HEK293 (cell line): ENCODE results near the gene MRPL39.
"Not testable (repeated sequence)": the region's sequence is repeated elsewhere in the genome, so short reads cannot be mapped to it uniquely, and the experiment has no call there.

Experiments used
- CTCF ChIA-PET: fragments of 350-600 bp; formaldehyde crosslinking; extraction: SDS; loops from one replicate; lab custom pipeline; 2021; ENCODE audit warnings: antibody characterized with exemption; lab: Yijun Ruan, JAX
- POLR2A ChIA-PET: fragments of 300-600 bp; formaldehyde crosslinking; extraction: SDS; loops from one replicate; lab custom pipeline; 2020; ENCODE audit warnings: antibody characterized with exemption, inconsistent platforms; lab: Yijun Ruan, JAX
- H3K27ac ChIP-seq: fragments of 200-500 bp; sonication (Bioruptor generic); 2 replicates; pipeline ENCODE4 v1.5.1; 2014; ENCODE audit warnings: low read depth, low read length, control low read depth, inconsistent platforms; ENCODE audit errors: extremely low read depth
- H3K36me3 ChIP-seq, 2 experiments: fragments of 200-500 bp in 1 of 2; sonication (Bioruptor generic) in 1 of 2; 1 replicate in 1 of 2; 2 replicates in 1 of 2; pipeline ENCODE4 v1.5.1; 2014 to 2017; ENCODE audit warnings: inconsistent platforms in 2 of 2, low read length in 2 of 2; ENCODE audit not compliant: control insufficient read depth in 2 of 2, insufficient read depth in 1 of 2
- H3K4me1 ChIP-seq: fragments of 200-500 bp; sonication (Bioruptor generic); 2 replicates; pipeline ENCODE4 v1.5.1; 2014; ENCODE audit warnings: mild to moderate bottlenecking, low read length, inconsistent platforms; ENCODE audit not compliant: control insufficient read depth, insufficient read depth
- H3K4me3 ChIP-seq: 2 replicates; pipeline ENCODE4 v1.5.1; 2011; ENCODE audit warnings: low read depth, mild to moderate bottlenecking, control low read depth, low read length, moderate library complexity
- H3K9me3 ChIP-seq: fragments of 200-500 bp; sonication (Bioruptor generic); 2 replicates; pipeline ENCODE4 v1.5.1; 2014; ENCODE audit warnings: low read depth, low read length, inconsistent platforms; ENCODE audit not compliant: control insufficient read depth, insufficient read depth
- BCL11B ChIP-seq: fragments of 450-650 bp; formaldehyde crosslinking; IDR thresholded peaks from 2 replicates; pipeline ENCODE4 v1.5.1; 2016; ENCODE audit warnings: low read depth, missing biosample characterization, missing genetic modification characterization
- BCL6B ChIP-seq: fragments of 450-650 bp; formaldehyde crosslinking; IDR thresholded peaks from 2 replicates; pipeline ENCODE4 v1.5.1; 2017; ENCODE audit warnings: missing biosample characterization, missing genetic modification characterization
- PRDM1 ChIP-seq: fragments of 450-650 bp; formaldehyde crosslinking; IDR thresholded peaks from 2 replicates; pipeline ENCODE4; 2016; ENCODE audit warnings: missing biosample characterization, missing genetic modification characterization
- ZFP3 ChIP-seq: fragments of 450-650 bp; formaldehyde crosslinking; IDR thresholded peaks from 2 replicates; pipeline ENCODE4 v1.5.1; 2016; ENCODE audit warnings: low read depth, missing biosample characterization, missing genetic modification characterization
- ZNF174 ChIP-seq: fragments of 450-650 bp; formaldehyde crosslinking; IDR thresholded peaks from 2 replicates; pipeline ENCODE4 v1.5.0; 2017; ENCODE audit warnings: missing biosample characterization, mild to moderate bottlenecking, missing genetic modification characterization
- ZNF239 ChIP-seq: fragments of 450-650 bp; formaldehyde crosslinking; IDR thresholded peaks from 2 replicates; pipeline ENCODE4 v1.5.1; 2016; ENCODE audit warnings: missing biosample characterization, missing genetic modification characterization
- ZNF324 ChIP-seq: fragments of 450-650 bp; formaldehyde crosslinking; IDR thresholded peaks from 2 replicates; pipeline ENCODE4 v1.5.1; 2016; ENCODE audit warnings: missing biosample characterization, missing genetic modification characterization
- ZNF416 ChIP-seq: fragments of 450-650 bp; formaldehyde crosslinking; IDR thresholded peaks from 2 replicates; pipeline ENCODE4 v1.5.1; 2016; ENCODE audit warnings: missing biosample characterization, missing genetic modification characterization
- ZNF501 ChIP-seq: fragments of 450-650 bp; formaldehyde crosslinking; IDR thresholded peaks from 2 replicates; pipeline ENCODE4 v1.5.1; 2016; ENCODE audit warnings: missing biosample characterization, missing genetic modification characterization
- ZNF544 ChIP-seq: fragments of 450-650 bp; formaldehyde crosslinking; IDR thresholded peaks from 2 replicates; pipeline ENCODE4 v1.5.0; 2017; ENCODE audit warnings: missing biosample characterization, missing genetic modification characterization
- ZNF548 ChIP-seq: fragments of 450-650 bp; formaldehyde crosslinking; IDR thresholded peaks from 2 replicates; pipeline ENCODE4 v1.5.1; 2016; ENCODE audit warnings: missing biosample characterization, missing genetic modification characterization
- ZNF580 ChIP-seq: fragments of 450-650 bp; formaldehyde crosslinking; IDR thresholded peaks from 2 replicates; pipeline ENCODE4 v1.5.1; 2016; ENCODE audit warnings: missing biosample characterization, missing genetic modification characterization
- ZNF624 ChIP-seq: fragments of 450-650 bp; formaldehyde crosslinking; IDR thresholded peaks from 2 replicates; pipeline ENCODE4 v1.5.1; 2017; ENCODE audit warnings: missing biosample characterization, missing genetic modification characterization
- ZNF677 ChIP-seq: fragments of 450-650 bp; IDR thresholded peaks from 2 replicates; pipeline ENCODE4 v1.5.0; 2018; ENCODE audit warnings: missing biosample characterization, mild to moderate bottlenecking, missing genetic modification characterization, moderate library complexity
- ZNF747 ChIP-seq: fragments of 450-650 bp; formaldehyde crosslinking; IDR thresholded peaks from 2 replicates; pipeline ENCODE4 v1.5.1; 2016; ENCODE audit warnings: missing biosample characterization, missing genetic modification characterization
- ZNF768 ChIP-seq: fragments of 450-650 bp; formaldehyde crosslinking; IDR thresholded peaks from 2 replicates; pipeline ENCODE4 v1.5.1; 2018; ENCODE audit warnings: missing biosample characterization, mild to moderate bottlenecking, missing genetic modification characterization
- TF ChIP-seq, protein P1 (sequence below): IDR thresholded peaks from 2 replicates; pipeline ENCODE4 v1.6.1; 2011; ENCODE audit warnings: mild to moderate bottlenecking, low read depth, low read length, borderline replicate concordance

The MRPL39 gene

DNA sequence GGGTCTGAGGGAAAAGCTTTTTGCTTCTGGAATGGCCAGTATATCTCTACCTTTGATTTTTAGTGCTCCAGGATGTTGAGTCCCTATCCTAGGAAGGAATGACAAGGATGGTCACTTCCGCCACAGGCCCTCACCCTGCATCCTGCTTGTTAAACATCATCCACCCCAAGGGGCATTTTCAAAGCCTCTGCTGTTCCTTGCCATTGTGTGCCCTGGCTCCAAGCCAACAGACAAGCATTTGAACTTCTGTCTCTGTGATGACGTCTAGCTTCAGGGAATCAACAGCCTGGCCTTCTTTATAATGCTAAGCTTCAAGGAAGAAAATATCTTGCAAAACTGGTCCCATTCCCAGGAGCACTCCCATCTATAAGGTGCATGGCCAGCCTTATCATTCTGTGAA lies 19.5 kb upstream of the MRPL39 start:
- Histone ChIP-seq H3K9me3 (no peaks in the 10 kb centered on the region), H3K36me3 (no peaks in the 10 kb centered on the region), H3K4me1 (no peaks in the 10 kb centered on the region), H3K27ac (no peak overlapping the region), H3K4me3 (no peak overlapping the region)
- no peak for TF ChIP-seq ZNF416
- TF ChIP-seq ZNF624 (tag by site-specific recombination): no peak
- ChIA-PET CTCF (interaction anchor here (0.6 to 4.0 kb wide), 3 partner anchors 19 to 88 kb away, joined by 3 to 25 read pairs (median 7); partner anchors contain the start of gene MRPL39), POLR2A (no interaction called here)

DNA sequence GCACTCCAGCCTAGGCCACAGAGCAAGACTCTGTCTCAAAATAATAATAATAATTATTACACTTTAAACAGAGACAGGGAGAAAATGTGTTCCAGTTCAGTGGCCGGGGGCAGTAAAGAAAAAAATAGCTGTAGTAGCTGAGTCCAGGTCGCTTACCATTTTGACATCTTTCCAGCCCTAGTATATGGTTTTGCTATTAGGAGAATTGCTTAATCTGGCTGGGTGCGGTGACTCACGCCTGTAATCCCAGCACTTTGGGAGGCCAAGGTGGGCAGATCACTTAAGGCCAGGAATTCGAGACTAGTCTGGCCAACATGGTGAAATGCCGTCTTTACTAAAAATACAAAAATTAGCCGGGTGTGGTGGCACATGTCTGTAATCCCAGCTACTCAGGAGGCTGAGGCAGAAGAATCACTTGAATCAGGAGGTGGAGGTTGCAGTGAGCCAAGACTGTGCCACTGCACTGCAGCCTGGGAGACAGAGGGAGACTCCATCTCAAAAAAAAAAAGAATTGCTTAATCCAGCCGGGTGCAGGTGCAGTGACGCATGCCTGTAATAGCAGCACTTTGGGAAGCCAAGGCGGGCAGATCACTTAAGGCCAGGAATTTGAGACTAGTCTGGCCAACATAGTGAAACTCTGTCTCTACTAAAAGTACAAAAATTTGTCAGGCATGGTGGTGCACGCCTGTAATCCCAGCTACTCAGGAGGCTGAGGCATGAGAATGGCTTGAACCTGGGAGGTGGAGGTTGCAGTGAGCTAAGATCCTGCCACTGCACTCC lies 18.7 kb upstream of the MRPL39 start:
- H3K4me1 ChIP-seq, H3K9me3 ChIP-seq, H3K4me3 ChIP-seq, H3K36me3 ChIP-seq, H3K27ac ChIP-seq, POLR2A ChIA-PET: not testable (repeated sequence)
- CTCF ChIA-PET: interaction anchor here (0.6 to 4.0 kb wide), 4 partner anchors 19 to 378 kb away, joined by 3 to 25 read pairs (median 3); partner anchors contain the start of gene MRPL39

- H3K9me3 ChIP-seq: no peaks in the 10 kb centered on the region
- ChIA-PET CTCF (interaction anchor here (4.0 kb wide), 1 partner anchor 18 kb away, joined by 25 read pairs; the partner anchor contains the start of gene MRPL39), POLR2A (no interaction called here)
- H3K4me3 ChIP-seq: no peak overlapping the region
- TF ChIP-seq ZNF747 (tag by site-specific recombination) (no peak), ZNF580 (tag by site-specific recombination) (no peak), ZNF677 (tag by site-specific recombination) (no peak), ZNF174 (tag by site-specific recombination) (no peak), BCL11B (no peak), ZNF501 (no peak), ZNF548 (tag by site-specific recombination) (no peak), ZNF544 (tag by site-specific recombination) (no peak), ZNF239 (tag by site-specific recombination) (no peak), ZNF324 (tag by site-specific recombination) (no peak), ZNF768 (tag by site-specific recombination) (no peak), ZFP3 (no peak), PRDM1 (tag by site-specific recombination) (no peak), BCL6B (tag by site-specific recombination) (no peak)
- TF ChIP-seq, protein P1, sequence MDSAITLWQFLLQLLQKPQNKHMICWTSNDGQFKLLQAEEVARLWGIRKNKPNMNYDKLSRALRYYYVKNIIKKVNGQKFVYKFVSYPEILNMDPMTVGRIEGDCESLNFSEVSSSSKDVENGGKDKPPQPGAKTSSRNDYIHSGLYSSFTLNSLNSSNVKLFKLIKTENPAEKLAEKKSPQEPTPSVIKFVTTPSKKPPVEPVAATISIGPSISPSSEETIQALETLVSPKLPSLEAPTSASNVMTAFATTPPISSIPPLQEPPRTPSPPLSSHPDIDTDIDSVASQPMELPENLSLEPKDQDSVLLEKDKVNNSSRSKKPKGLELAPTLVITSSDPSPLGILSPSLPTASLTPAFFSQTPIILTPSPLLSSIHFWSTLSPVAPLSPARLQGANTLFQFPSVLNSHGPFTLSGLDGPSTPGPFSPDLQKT: no peak
- H3K4me1 ChIP-seq: no peaks in the 10 kb centered on the region
- H3K36me3 ChIP-seq: no peaks in the 10 kb centered on the region
- no peak overlapping the region for H3K27ac ChIP-seq
These were observed 17.8 kb upstream of the MRPL39 start for GRCh38 chr21:25625036-25625435.
